ENCODE measurements around the gene TRANK1. TPM values are rescaled to one million over a fixed set of nuclear protein-coding genes. Genes with fewer than 3 reads are reported as not detected.

Gene TRANK1
- total and polyA plus RNA-seq, 2 of the 8 experiments (the other 6 are each of a cell fraction or from before 2014, with no cell fraction given): 2.9 to 8.8 TPM

- TF ChIP-seq CHD7 (IDR thresholded peaks at IDR 0.05; ENCODE audit: insufficient replicate concordance, low read length): no peak
- no peak for TF ChIP-seq ATF2 (IDR thresholded peaks at IDR 0.05; ENCODE audit: low read length)
- TF ChIP-seq RFX5 (IDR thresholded peaks at IDR 0.05; ENCODE audit: borderline replicate concordance, low read depth, low read length): no peak
- TF ChIP-seq MAFK (IDR thresholded peaks at IDR 0.05; ENCODE audit: low read depth, low read length): no peak
- no peak for TF ChIP-seq KDM4A (IDR thresholded peaks at IDR 0.05; ENCODE audit: low read depth, low read length, severe bottlenecking)
- TF ChIP-seq EP300 (IDR thresholded peaks at IDR 0.05; ENCODE audit: borderline replicate concordance in 1 of 2, low read depth in 2 of 2, low read length in 2 of 2): no peak
- TF ChIP-seq KDM1A (IDR thresholded peaks at IDR 0.05; ENCODE audit: borderline replicate concordance, low read length): no peak
These were observed 80.4 kb downstream of the TRANK1 start (continued) for GRCh38 chr3:36864180-36865053.

Measured in H1 (cell line).